ENCODE data around the gene TSPYL1.
A peak's percentile ranks its signal among the peaks of the same experiment; 100 is the strongest.

- TF ChIP-seq, protein P1, sequence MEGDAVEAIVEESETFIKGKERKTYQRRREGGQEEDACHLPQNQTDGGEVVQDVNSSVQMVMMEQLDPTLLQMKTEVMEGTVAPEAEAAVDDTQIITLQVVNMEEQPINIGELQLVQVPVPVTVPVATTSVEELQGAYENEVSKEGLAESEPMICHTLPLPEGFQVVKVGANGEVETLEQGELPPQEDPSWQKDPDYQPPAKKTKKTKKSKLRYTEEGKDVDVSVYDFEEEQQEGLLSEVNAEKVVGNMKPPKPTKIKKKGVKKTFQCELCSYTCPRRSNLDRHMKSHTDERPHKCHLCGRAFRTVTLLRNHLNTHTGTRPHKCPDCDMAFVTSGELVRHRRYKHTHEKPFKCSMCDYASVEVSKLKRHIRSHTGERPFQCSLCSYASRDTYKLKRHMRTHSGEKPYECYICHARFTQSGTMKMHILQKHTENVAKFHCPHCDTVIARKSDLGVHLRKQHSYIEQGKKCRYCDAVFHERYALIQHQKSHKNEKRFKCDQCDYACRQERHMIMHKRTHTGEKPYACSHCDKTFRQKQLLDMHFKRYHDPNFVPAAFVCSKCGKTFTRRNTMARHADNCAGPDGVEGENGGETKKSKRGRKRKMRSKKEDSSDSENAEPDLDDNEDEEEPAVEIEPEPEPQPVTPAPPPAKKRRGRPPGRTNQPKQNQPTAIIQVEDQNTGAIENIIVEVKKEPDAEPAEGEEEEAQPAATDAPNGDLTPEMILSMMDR (IDR thresholded peaks at IDR 0.05; ENCODE audit: insufficient read depth, low read length) = no peak
- TF ChIP-seq SPI1 (IDR thresholded peaks at IDR 0.05; ENCODE audit: borderline replicate concordance, low read depth) = no peak
- peak; percentile 46 for TF ChIP-seq POLR2AphosphoS5 (IDR thresholded peaks at IDR 0.05; ENCODE audit: low read depth)
- no peak for TF ChIP-seq REST (IDR thresholded peaks at IDR 0.05; ENCODE audit: insufficient replicate concordance, low read depth)
These were observed 26.0 kb downstream of the TSPYL1 start, which contains the start of gene TSPYL4 for GRCh38 chr6:116253505-116254296.

Measured in HL-60 (cell line).